Calu3 (cell line): ENCODE results near the gene ATG16L2. TPM values are rescaled to one million over a fixed set of nuclear protein-coding genes. Genes with fewer than 3 reads are reported as not detected.

Source experiments
- BruUV-seq: library from RNA; stranded (reverse); fragments of 400-500 nt; replicated peaks from 2 replicates; lab custom pipeline; 2021; lab: Mats Ljungman, UMichigan
- CTCF ChIA-PET: fragments of 300-600 bp; sonication (Branson Sonifier 250); formaldehyde crosslinking; loops from one replicate; lab custom pipeline; 2022; ENCODE audit warnings: antibody characterized with exemption; lab: Charles Lee
- DNase-seq: peaks from one replicate; pipeline ENCODE4 v3.0.0; 2022
- H3K27ac Mint-ChIP-seq: one replicate; pipeline ENCODE4 v1.8.0; 2022; ENCODE audit warnings: mixed read lengths; ENCODE audit not compliant: unreplicated experiment
- H3K27me3 Mint-ChIP-seq: one replicate; pipeline ENCODE4 v1.8.0; 2022; ENCODE audit warnings: mixed read lengths; ENCODE audit not compliant: unreplicated experiment
- H3K36me3 Mint-ChIP-seq: one replicate; pipeline ENCODE4 v1.8.0; 2022; ENCODE audit warnings: mild to moderate bottlenecking, moderate library complexity, mixed read lengths; ENCODE audit not compliant: insufficient read depth, unreplicated experiment
- H3K4me1 Mint-ChIP-seq: one replicate; pipeline ENCODE4 v1.8.0; 2022; ENCODE audit warnings: mild to moderate bottlenecking, low read depth, mixed read lengths; ENCODE audit not compliant: unreplicated experiment
- H3K4me3 Mint-ChIP-seq: one replicate; pipeline ENCODE4 v1.8.0; 2022; ENCODE audit warnings: mild to moderate bottlenecking, low read depth, moderate library complexity, mixed read lengths; ENCODE audit not compliant: unreplicated experiment
- H3K9me3 Mint-ChIP-seq: one replicate; pipeline ENCODE4 v1.8.0; 2022; ENCODE audit warnings: low read depth, mixed read lengths; ENCODE audit not compliant: unreplicated experiment
- intact Hi-C: fragments of 100-400 bp; cut with micrococcal nuclease; formaldehyde crosslinking; loops from one replicate; pipeline ENCODE4 v1.10.0; 2022; ENCODE audit not compliant: unreplicated experiment
- total RNA-seq: library from RNA; stranded (reverse); gene quantifications from 2 replicates; pipeline ENCODE4 v1.2.3, GENCODE V29; 2022
- TF ChIP-seq, protein P1 (sequence below): fragments of 200-600 bp; IDR thresholded peaks from one replicate; pipeline ENCODE4 v1.8.0; 2022; ENCODE audit warnings: antibody characterized with exemption; ENCODE audit not compliant: unreplicated experiment

Gene ATG16L2
- total RNA-seq, 1 experiment from 2014 or later = 28.7 TPM

DNA sequence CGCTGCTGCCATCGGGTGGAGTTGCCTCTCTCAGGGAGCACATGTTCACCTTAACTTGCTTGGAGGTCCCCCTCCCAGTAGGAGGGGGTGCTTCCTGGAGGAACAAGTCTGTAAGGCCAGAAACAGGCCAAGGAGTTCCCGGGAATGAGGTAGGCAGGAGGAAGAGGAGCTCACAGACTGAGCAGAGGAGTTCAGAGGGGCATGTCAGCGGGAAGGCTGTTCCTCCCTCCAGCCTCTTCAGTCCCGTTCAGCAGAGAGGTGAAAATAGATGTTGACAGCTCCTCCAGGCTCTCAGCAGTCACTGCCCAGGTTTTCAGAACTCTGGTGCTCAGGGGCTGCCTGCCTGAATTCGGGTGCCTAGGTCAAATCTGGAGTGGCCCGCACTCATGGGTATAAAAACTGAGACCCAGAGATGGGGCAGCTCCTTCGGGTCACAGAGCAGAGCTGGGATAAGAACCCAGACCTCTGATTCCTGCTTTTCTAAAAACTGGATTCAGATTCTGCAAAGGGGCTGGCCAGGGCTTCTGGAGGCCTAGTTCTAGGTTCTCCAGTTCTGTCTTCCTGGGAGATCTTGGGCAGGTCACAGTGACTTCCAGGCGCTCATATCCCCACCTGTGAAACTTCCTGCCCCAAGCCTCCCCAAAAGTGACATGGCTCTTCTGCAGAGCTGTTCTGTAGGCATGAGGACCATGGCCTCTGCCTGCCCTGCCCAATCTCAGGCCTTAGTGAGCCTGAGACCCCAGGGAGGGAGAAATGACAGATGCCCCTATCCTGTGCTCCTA is 18.3 kb downstream of the ATG16L2 start:
- Mint-ChIP-seq H3K27me3 (no peaks in the 10 kb centered on the region), H3K4me1 (no peaks in the 10 kb centered on the region), H3K36me3 (peaks cover 5% of the 10 kb centered on the region), H3K27ac (no peak overlapping the region), H3K4me3 (no peak overlapping the region), H3K9me3 (no peaks in the 10 kb centered on the region)
- intact Hi-C loops = no loop called here
- TF ChIP-seq, protein P1, sequence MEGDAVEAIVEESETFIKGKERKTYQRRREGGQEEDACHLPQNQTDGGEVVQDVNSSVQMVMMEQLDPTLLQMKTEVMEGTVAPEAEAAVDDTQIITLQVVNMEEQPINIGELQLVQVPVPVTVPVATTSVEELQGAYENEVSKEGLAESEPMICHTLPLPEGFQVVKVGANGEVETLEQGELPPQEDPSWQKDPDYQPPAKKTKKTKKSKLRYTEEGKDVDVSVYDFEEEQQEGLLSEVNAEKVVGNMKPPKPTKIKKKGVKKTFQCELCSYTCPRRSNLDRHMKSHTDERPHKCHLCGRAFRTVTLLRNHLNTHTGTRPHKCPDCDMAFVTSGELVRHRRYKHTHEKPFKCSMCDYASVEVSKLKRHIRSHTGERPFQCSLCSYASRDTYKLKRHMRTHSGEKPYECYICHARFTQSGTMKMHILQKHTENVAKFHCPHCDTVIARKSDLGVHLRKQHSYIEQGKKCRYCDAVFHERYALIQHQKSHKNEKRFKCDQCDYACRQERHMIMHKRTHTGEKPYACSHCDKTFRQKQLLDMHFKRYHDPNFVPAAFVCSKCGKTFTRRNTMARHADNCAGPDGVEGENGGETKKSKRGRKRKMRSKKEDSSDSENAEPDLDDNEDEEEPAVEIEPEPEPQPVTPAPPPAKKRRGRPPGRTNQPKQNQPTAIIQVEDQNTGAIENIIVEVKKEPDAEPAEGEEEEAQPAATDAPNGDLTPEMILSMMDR = no peak
- CTCF ChIA-PET = interaction anchor here (0.6 to 2.6 kb wide), 5 partner anchors 11 to 410 kb away, joined by 3 to 38 read pairs (median 3); no protein-coding TSS in a partner anchor
- DNase-seq = no peak
- no TSS peak for BruUV-seq

DNA sequence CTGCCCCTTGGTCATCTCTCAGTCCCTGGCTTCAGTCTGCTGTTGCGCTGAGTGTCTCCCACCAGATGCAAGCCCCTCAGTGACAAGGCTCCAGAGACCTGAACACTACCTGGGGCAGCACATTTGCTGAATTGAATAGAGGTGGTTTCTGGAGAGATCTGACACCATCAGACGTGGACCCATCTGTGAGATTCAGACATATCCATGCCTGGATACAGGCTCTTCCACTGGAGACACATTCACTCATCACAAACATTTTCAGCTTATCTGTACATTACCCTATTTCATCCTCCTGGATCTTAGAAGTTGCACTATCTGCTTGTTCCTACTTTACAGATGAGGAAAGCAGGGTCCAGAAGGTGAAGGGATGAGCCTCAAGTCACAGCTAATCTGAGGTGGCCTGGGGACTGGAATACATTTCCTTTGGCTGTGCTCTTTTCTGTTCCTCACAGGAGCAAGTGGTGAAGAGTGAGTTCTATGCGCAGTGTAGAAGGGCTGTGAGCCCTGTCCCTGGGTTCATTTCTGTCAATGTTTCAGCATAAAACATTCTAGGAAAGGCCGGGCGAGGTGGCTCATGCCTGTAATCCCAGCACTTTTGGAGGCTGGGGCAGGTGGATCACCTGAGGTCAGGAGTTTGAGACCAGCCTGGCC is 19.0 kb downstream of the ATG16L2 start:
- Mint-ChIP-seq H3K4me3 (no peak overlapping the region), H3K4me1 (no peaks in the 10 kb centered on the region), H3K27ac (no peak overlapping the region), H3K27me3 (no peaks in the 10 kb centered on the region), H3K36me3 (peaks cover 5% of the 10 kb centered on the region), H3K9me3 (no peaks in the 10 kb centered on the region)
- BruUV-seq = no TSS peak
- intact Hi-C loops = no loop called here
- TF ChIP-seq, protein P1 = no peak
- DNase-seq = no peak
- CTCF ChIA-PET = no interaction called here

DNA sequence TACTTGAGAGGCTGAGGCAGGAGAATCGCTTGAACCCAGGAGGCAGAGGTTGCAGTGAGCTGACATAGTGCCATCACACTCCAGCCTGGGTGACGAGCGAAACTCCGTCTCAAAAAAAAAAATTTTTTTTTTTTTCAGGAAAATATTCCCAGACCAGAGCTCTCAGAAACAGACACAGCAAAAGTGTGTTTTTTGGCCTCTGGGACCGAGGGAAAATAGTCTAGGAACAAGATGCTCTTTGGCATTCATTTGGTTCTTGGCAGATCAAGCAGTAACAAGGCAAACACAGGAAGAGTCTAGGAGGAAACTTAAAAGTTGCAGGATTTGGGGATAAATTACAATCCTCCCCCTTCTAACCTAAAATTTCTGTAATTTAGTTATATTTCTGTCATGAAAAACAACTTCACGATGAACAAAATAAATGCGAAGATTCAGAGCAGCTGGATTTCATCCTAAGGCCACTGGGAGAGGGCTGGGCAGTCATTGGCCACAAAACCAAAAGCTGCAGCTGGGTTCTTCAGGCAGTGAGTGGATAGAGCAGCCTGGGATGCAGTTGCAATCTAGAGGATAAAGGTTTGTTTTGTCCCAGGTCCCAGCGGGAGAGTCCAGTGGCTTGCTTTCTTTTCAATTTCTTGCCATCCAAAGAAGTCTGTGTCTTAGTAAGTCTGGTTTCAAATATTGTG is 19.7 kb downstream of the ATG16L2 start:
- Mint-ChIP-seq H3K27ac (no peak overlapping the region), H3K9me3 (no peaks in the 10 kb centered on the region), H3K36me3 (peaks cover 5% of the 10 kb centered on the region), H3K4me1 (no peaks in the 10 kb centered on the region), H3K4me3 (no peak overlapping the region), H3K27me3 (no peaks in the 10 kb centered on the region)
- CTCF ChIA-PET = no interaction called here
- intact Hi-C loops = no loop called here
- TF ChIP-seq, protein P1 = no peak
- no TSS peak for BruUV-seq
- DNase-seq = no peak

DNA sequence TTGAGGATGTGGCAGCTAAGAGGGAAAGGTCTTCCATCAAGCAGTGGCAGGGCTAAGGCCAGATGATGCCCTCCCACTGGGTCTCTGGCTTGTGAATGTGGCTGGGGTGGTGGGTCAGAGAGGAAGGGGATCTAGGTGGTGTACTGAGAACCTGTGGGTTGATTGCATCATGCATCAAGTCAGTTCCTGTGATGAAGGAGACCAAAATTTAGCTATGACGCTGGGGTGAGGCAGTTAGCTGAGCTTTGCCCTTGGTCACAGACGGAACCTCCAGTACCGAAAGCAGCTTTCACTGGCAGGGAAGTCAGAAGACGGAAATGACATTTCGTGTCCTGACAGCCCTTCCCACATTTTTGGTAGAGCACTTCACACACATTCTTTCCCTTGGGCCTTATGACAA is 20.7 kb downstream of the ATG16L2 start:
- no peaks in the 10 kb centered on the region for H3K27me3 Mint-ChIP-seq
- peaks cover 5% of the 10 kb centered on the region for H3K36me3 Mint-ChIP-seq
- no TSS peak for BruUV-seq
- H3K4me3 Mint-ChIP-seq = no peak overlapping the region
- CTCF ChIA-PET = no interaction called here
- no peaks in the 10 kb centered on the region for H3K9me3 Mint-ChIP-seq
- TF ChIP-seq, protein P1 = no peak
- no peaks in the 10 kb centered on the region for H3K4me1 Mint-ChIP-seq
- H3K27ac Mint-ChIP-seq = no peak overlapping the region
- DNase-seq = no peak
- intact Hi-C loops = loop anchor here (5.0 kb wide), 1 partner anchor 407 kb away; no protein-coding TSS in a partner anchor
